Liver (tissue), 9 donors: ENCODE measurements around the gene METTL5. TPM values are rescaled to one million over a fixed set of nuclear protein-coding genes. Genes with fewer than 3 reads are reported as not detected.

ENCODE experiments used
- DNase-seq: peaks from one replicate; pipeline ENCODE4 v3.0.0-alpha.2; 2017; ENCODE audit warnings: low spot score
- H3K27ac ChIP-seq, 2 donors: one replicate each; pipeline ENCODE4 v1.7.0; 2013; ENCODE audit warnings: inconsistent platforms in 2 of 2, low read length in 2 of 2, control low read depth in 1 of 2, low read depth in 1 of 2, mild to moderate bottlenecking in 1 of 2
- H3K27me3 ChIP-seq, 4 donors: one replicate each; pipeline versions ENCODE4 v1.6.1 to v1.7.0; 2013; ENCODE audit warnings: low read length in 3 of 4, inconsistent platforms in 1 of 4, mild to moderate bottlenecking in 1 of 4, moderate library complexity in 1 of 4; ENCODE audit not compliant: control insufficient read depth in 4 of 4, insufficient read depth in 4 of 4
- H3K36me3 ChIP-seq, 4 donors: one replicate each; pipeline versions ENCODE4 v1.6.1 to v1.7.0; 2013; ENCODE audit warnings: low read length in 3 of 4, mild to moderate bottlenecking in 3 of 4, low read depth in 1 of 4, moderate library complexity in 1 of 4; ENCODE audit not compliant: control insufficient read depth in 4 of 4, insufficient read depth in 3 of 4
- H3K4me1 ChIP-seq, 4 donors: one replicate each; pipeline versions ENCODE4 v1.6.1 to v1.7.0; 2013; ENCODE audit warnings: low read length in 3 of 4, mild to moderate bottlenecking in 3 of 4, moderate library complexity in 1 of 4; ENCODE audit not compliant: control insufficient read depth in 4 of 4, insufficient read depth in 4 of 4
- H3K4me3 ChIP-seq, 3 donors: one replicate each; pipeline versions ENCODE4 v1.6.1 to v1.7.0; 2013; ENCODE audit warnings: low read length in 3 of 3, control low read depth in 1 of 3, low read depth in 1 of 3, mild to moderate bottlenecking in 1 of 3
- H3K9ac ChIP-seq, 2 donors: one replicate each; pipeline ENCODE4 v1.7.0; 2013; ENCODE audit warnings: low read length in 2 of 2, mild to moderate bottlenecking in 2 of 2, moderate library complexity in 2 of 2, control low read depth in 1 of 2, low read depth in 1 of 2
- H3K9me3 ChIP-seq, 4 donors: one replicate each; pipeline versions ENCODE4 v1.6.1 to v1.7.0; 2013; ENCODE audit warnings: low read length in 3 of 4; ENCODE audit not compliant: control insufficient read depth in 4 of 4
- ATF3 ChIP-seq: IDR thresholded peaks from 2 replicates; pipeline ENCODE4 v1.6.1; 2016; ENCODE audit warnings: antibody characterized with exemption
- CTCF ChIP-seq: fragments of 150-350 bp; IDR thresholded peaks from 2 replicates; pipeline ENCODE4 v1.5.1; 2017; ENCODE audit warnings: improper control_type of control experiment, low read depth, low read length; ENCODE audit not compliant: missing input control
- EGR1 ChIP-seq, 2 donors: IDR thresholded peaks; 2 replicates each; pipeline ENCODE4 v1.6.1; 2016 to 2018; ENCODE audit warnings: antibody characterized with exemption in 2 of 2, low read depth in 2 of 2
- FOXA2 ChIP-seq: IDR thresholded peaks from 2 replicates; pipeline ENCODE4 v1.6.1; 2016; ENCODE audit warnings: antibody characterized with exemption
- GABPA ChIP-seq, 2 donors: IDR thresholded peaks in 1 of 2; conservative IDR thresholded peaks in 1 of 2; 2 replicates each; pipeline ENCODE4 v1.6.1; 2016; ENCODE audit warnings: antibody characterized with exemption in 2 of 2, mild to moderate bottlenecking in 1 of 2, moderate library complexity in 1 of 2
- HNF4G ChIP-seq: IDR thresholded peaks from 2 replicates; pipeline ENCODE4 v1.6.1; 2016; ENCODE audit warnings: antibody characterized with exemption
- MAX ChIP-seq: IDR thresholded peaks from 2 replicates; pipeline ENCODE4 v1.6.1; 2016; ENCODE audit warnings: antibody characterized with exemption
- NR2F2 ChIP-seq: IDR thresholded peaks from 2 replicates; pipeline ENCODE4 v1.6.1; 2016; ENCODE audit warnings: antibody characterized with exemption
- RAD21 ChIP-seq, 2 donors: IDR thresholded peaks; 2 replicates each; pipeline ENCODE4 v1.6.1; 2016; ENCODE audit warnings: antibody characterized with exemption in 2 of 2, mild to moderate bottlenecking in 2 of 2
- REST ChIP-seq: IDR thresholded peaks from 2 replicates; pipeline ENCODE4 v1.6.1; 2016; ENCODE audit warnings: antibody characterized with exemption, mild to moderate bottlenecking
- RXRA ChIP-seq, 2 donors: IDR thresholded peaks; 2 replicates each; pipeline ENCODE4 v1.6.1; 2017 to 2018; ENCODE audit warnings: antibody characterized with exemption in 2 of 2, mild to moderate bottlenecking in 1 of 2
- TAF1 ChIP-seq: conservative IDR thresholded peaks from 2 replicates; pipeline ENCODE4 v1.6.1; 2016; ENCODE audit warnings: antibody characterized with exemption, mild to moderate bottlenecking
- ZBTB33 ChIP-seq: IDR thresholded peaks from 2 replicates; pipeline ENCODE4 v1.6.1; 2016; ENCODE audit warnings: antibody characterized with exemption
- WGBS: extraction: QIAGEN DNeasy Blood & Tissue Kit; methylation state at CpG from one replicate; pipeline ENCODE4 v1.1.7; 2013; 5-methylcytosine and 5-hydroxymethylcytosine counted together
- polyA plus RNA-seq, 2 donors: library from polyadenylated mRNA; stranded (reverse) in 1 of 2; unstranded in 1 of 2; fragments of 200-250 nt in 1 of 2; fragments of >200 nt in 1 of 2; fragmentation: Nextera tagmentation in 1 of 2; extraction: Ambion mirVana in 1 of 2; gene quantifications; one replicate each; pipeline versions ENCODE4 v1.2.1 to v1.2.3, GENCODE V29; 2013 to 2015
- total RNA-seq, 2 donors: library from RNA; depleted of rRNA; stranded (reverse); fragments of >200 nt; gene quantifications; one replicate each; pipeline ENCODE4 v1.2.3, GENCODE V29; 2014
- donor health status: healthy.
- donor health status: healthy.
- donor health status: healthy.
- donor health status: healthy.
- donor health status: healthy.

The METTL5 gene
- total and polyA plus RNA-seq, 4 donors: 15.4 to 35.6 (median 22.8) TPM

GRCh38 chr2:169778446-169778845, 46.3 kb downstream of the METTL5 start:
- Histone ChIP-seq H3K27me3 (no peaks in the 10 kb centered on the region), H3K4me3 (no peak overlapping the region), H3K9ac (no peak overlapping the region), H3K27ac (no peak overlapping the region), H3K4me1 (no peaks in the 10 kb centered on the region), H3K9me3 (no peaks in the 10 kb centered on the region), H3K36me3 (no peaks in the 10 kb centered on the region)
- WGBS: 91% methylated on average over 3 of the region's 3 CpGs
- no peak for TF ChIP-seq RXRA (IDR thresholded peaks at IDR 0.05)
- TF ChIP-seq EGR1 (IDR thresholded peaks at IDR 0.05; ENCODE audit: low read depth in 2 of 2): no peak
- TF ChIP-seq GABPA (IDR thresholded peaks at IDR 0.05 in 1 of 2, conservative IDR thresholded peaks at IDR 0.05 in 1 of 2): no peak
- no peak for TF ChIP-seq CTCF
- TF ChIP-seq FOXA2: no peak
- TF ChIP-seq ZBTB33: no peak
- no peak for TF ChIP-seq REST
- TF ChIP-seq ATF3: no peak
- TF ChIP-seq RAD21 (IDR thresholded peaks at IDR 0.05): no peak
- no peak for TF ChIP-seq TAF1
- no peak for TF ChIP-seq NR2F2
- no peak for TF ChIP-seq MAX
- DNase-seq: no peak

- Histone ChIP-seq H3K27ac (no peak overlapping the region), H3K9me3 (no peaks in the 10 kb centered on the region), H3K9ac (no peak overlapping the region), H3K4me1 (peaks cover 0 to 2% (median 0%) of the 10 kb centered on the region in 4 donors), H3K27me3 (no peaks in the 10 kb centered on the region), H3K4me3 (no peak overlapping the region), H3K36me3 (no peaks in the 10 kb centered on the region)
- no peak for TF ChIP-seq HNF4G
- no peak for DNase-seq
- 40% methylated on average over 2 of the region's 2 CpGs for WGBS
Observed at GRCh38 chr2:169776252-169776761, 48.4 kb downstream of the METTL5 start.
